Kidney (tissue), 14 donors: ENCODE results near the gene C1orf122. TPM values are rescaled to one million over a fixed set of nuclear protein-coding genes. Genes with fewer than 3 reads are reported as not detected.

ENCODE experiments used
- DNase-seq, 5 donors: peaks; one replicate each; pipeline ENCODE4 v3.0.0-alpha.2; 2013 to 2020
- FAIRE-seq: peaks from 2 replicates; lab custom pipeline; 2012; peaks lifted over from hg19 to GRCh38; lab: Jason Lieb, UNC
- H3K27ac ChIP-seq, 2 donors: one replicate each; pipeline ENCODE4 v1.7.0; 2013; ENCODE audit warnings: low read depth in 2 of 2, low read length in 2 of 2, inconsistent platforms in 1 of 2
- H3K27me3 ChIP-seq: one replicate; pipeline ENCODE4 v1.7.1; 2013; ENCODE audit warnings: low read length, inconsistent platforms; ENCODE audit not compliant: control insufficient read depth, insufficient read depth
- H3K36me3 ChIP-seq, 3 donors: one replicate each; pipeline versions ENCODE4 v1.7.0 to v1.7.1; 2013; ENCODE audit warnings: low read length in 3 of 3, control low read depth in 1 of 3, inconsistent platforms in 1 of 3; ENCODE audit not compliant: insufficient read depth in 3 of 3, control insufficient read depth in 2 of 3
- H3K4me1 ChIP-seq, 3 donors: one replicate each; pipeline versions ENCODE4 v1.7.0 to v1.7.1; 2013; ENCODE audit warnings: low read length in 3 of 3, inconsistent platforms in 1 of 3, low read depth in 1 of 3; ENCODE audit not compliant: control insufficient read depth in 2 of 3, insufficient read depth in 2 of 3
- H3K4me3 ChIP-seq, 3 donors: one replicate each; pipeline versions ENCODE4 v1.7.0 to v1.8.1; 2013; ENCODE audit warnings: low read length in 3 of 3, control low read depth in 1 of 3, inconsistent platforms in 1 of 3
- H3K9ac ChIP-seq, 3 donors: one replicate each; pipeline versions ENCODE4 v1.7.0 to v1.7.1; 2013; ENCODE audit warnings: low read length in 3 of 3, control low read depth in 1 of 3, inconsistent platforms in 1 of 3
- H3K9me3 ChIP-seq, 3 donors: one replicate each; pipeline versions ENCODE4 v1.7.0 to v1.7.1; 2013; ENCODE audit warnings: low read length in 3 of 3, control low read depth in 1 of 3, inconsistent platforms in 1 of 3; ENCODE audit not compliant: control insufficient read depth in 2 of 3, insufficient read depth in 1 of 3
- intact Hi-C: fragments of 100-400 bp; cut with DNase I; formaldehyde crosslinking; loops from one replicate; pipeline ENCODE4 v1.11.1; 2022
- polyA plus RNA-seq: library from polyadenylated mRNA; stranded (reverse); fragments of 350-450 nt; fragmentation: Illumina TruSeq; extraction: RNeasy Lipid Tissue Mini Kit (QIAGEN cat#74804); gene quantifications from one replicate; pipeline ENCODE4 v1.2.3, GENCODE V29; 2014; ENCODE audit warnings: low read depth, low replicate concordance; ENCODE audit not compliant: insufficient read depth
- total RNA-seq: library from RNA; stranded (reverse); fragmentation: NEBNext Ultra II Directional; extraction: Animal tissue kit (Norgen Biotek cat#: 25700); gene quantifications from one replicate; pipeline ENCODE4 v1.2.1, GENCODE V29; 2021
- TF ChIP-seq, protein P1 (sequence below): IDR thresholded peaks from 3 replicates; pipeline ENCODE4 v1.5.1; 2012; ENCODE audit warnings: mild to moderate bottlenecking, moderate library complexity, borderline replicate concordance; ENCODE audit not compliant: insufficient read depth; ENCODE audit errors: extremely low read depth
- donor health status: control.
- donor health status: control.
- donor health status: control.
- donor health status: control.
- donor health status: control.
- donor health status: DM: yes; HTN: yes; CAD: no.
- donor health status: Normal renal cell carcinoma (clear cell type).

The C1orf122 gene
- total and polyA plus RNA-seq, 2 donors from 2014 or later = 37.2 to 147 TPM

- no peak overlapping the region for H3K27ac ChIP-seq
- peaks cover 4 to 18% (median 9%) of the 10 kb centered on the region in 3 donors for H3K36me3 ChIP-seq
- H3K27me3 ChIP-seq = no peaks in the 10 kb centered on the region
- no peaks in the 10 kb centered on the region for H3K9me3 ChIP-seq
- TF ChIP-seq, protein P1, sequence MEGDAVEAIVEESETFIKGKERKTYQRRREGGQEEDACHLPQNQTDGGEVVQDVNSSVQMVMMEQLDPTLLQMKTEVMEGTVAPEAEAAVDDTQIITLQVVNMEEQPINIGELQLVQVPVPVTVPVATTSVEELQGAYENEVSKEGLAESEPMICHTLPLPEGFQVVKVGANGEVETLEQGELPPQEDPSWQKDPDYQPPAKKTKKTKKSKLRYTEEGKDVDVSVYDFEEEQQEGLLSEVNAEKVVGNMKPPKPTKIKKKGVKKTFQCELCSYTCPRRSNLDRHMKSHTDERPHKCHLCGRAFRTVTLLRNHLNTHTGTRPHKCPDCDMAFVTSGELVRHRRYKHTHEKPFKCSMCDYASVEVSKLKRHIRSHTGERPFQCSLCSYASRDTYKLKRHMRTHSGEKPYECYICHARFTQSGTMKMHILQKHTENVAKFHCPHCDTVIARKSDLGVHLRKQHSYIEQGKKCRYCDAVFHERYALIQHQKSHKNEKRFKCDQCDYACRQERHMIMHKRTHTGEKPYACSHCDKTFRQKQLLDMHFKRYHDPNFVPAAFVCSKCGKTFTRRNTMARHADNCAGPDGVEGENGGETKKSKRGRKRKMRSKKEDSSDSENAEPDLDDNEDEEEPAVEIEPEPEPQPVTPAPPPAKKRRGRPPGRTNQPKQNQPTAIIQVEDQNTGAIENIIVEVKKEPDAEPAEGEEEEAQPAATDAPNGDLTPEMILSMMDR = no peak
- DNase-seq (no peak), FAIRE-seq (no peak)
- H3K4me1 ChIP-seq = no peaks in the 10 kb centered on the region
- no peak overlapping the region for H3K9ac ChIP-seq
- intact Hi-C loops = no loop called here
- no peak overlapping the region for H3K4me3 ChIP-seq
Observed at GRCh38 chr1:37828410-37829074, 21.0 kb downstream of the C1orf122 start.

DNA sequence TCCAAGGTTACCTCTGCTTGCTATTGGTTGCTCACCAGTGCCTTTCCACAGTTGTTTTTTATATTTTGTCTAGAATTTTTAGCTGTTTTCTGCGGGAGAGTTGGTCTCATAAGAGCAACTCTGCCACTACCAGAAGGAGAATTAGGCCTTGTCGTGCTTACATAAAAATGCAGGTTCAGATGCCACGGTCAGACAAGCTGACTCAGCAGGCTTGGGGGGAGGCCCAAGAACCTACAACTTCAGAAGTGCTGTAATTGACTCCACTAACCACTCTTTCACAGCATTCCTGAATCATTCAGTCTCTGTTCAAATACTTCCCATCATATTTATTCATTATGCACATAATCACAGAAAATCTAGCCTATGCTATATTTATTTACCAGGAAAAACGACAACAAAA, 23.5 kb downstream of the C1orf122 start:
- DNase-seq (no peak), FAIRE-seq (no peak)
- no peaks in the 10 kb centered on the region for H3K9me3 ChIP-seq
- H3K4me1 ChIP-seq = no peaks in the 10 kb centered on the region
- intact Hi-C loops = no loop called here
- H3K27ac ChIP-seq = no peak overlapping the region
- no peak overlapping the region for H3K9ac ChIP-seq
- no peaks in the 10 kb centered on the region for H3K27me3 ChIP-seq
- TF ChIP-seq, protein P1 = no peak
- no peak overlapping the region for H3K4me3 ChIP-seq
- peaks cover 13 to 32% (median 23%) of the 10 kb centered on the region in 3 donors for H3K36me3 ChIP-seq

DNA sequence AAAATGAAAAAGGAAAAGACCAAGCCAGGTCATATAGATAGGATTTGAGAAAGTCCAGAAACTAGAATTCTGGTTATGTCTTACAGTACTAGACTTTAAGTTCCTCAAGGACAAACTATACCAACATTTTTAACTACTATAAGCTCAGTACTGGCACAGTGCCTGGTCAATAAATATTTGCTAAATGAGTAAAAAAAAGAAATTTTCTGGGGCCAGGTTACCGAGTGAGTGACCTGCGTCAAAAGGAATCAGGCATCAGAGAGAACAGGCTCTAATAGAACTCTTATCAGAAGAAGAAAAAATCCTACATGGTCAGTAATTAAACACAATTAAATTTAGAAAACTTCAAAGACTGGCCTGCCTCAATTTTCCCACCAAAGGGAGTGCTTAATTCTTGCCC, 24.2 kb downstream of the C1orf122 start:
- Histone ChIP-seq H3K4me3 (no peak overlapping the region), H3K4me1 (no peaks in the 10 kb centered on the region), H3K36me3 (peaks cover 13 to 32% (median 24%) of the 10 kb centered on the region in 3 donors), H3K9ac (no peak overlapping the region), H3K27ac (no peak overlapping the region), H3K9me3 (no peaks in the 10 kb centered on the region), H3K27me3 (no peaks in the 10 kb centered on the region)
- intact Hi-C loops = no loop called here
- TF ChIP-seq, protein P1 = no peak
- DNase-seq = no peak
- no peak for FAIRE-seq

GRCh38 chr1:37836788-37837187, 29.2 kb downstream of the C1orf122 start:
- no peak for DNase-seq
- Histone ChIP-seq H3K27me3 (no peaks in the 10 kb centered on the region), H3K27ac (no peak overlapping the region), H3K9me3 (no peaks in the 10 kb centered on the region), H3K4me1 (no peaks in the 10 kb centered on the region), H3K9ac (no peak overlapping the region), H3K4me3 (no peak overlapping the region), H3K36me3 (peaks cover 23 to 42% (median 30%) of the 10 kb centered on the region in 3 donors)
- intact Hi-C loops = no loop called here
- FAIRE-seq = no peak
- TF ChIP-seq, protein P1 = no peak
